CD14-positive monocyte (primary cell): ENCODE data around the gene TTYH3. TPM values are rescaled to one million over a fixed set of nuclear protein-coding genes. Genes with fewer than 3 reads are reported as not detected.

Source experiments
- DNase-seq, 3 donors: peaks; one replicate each; pipeline ENCODE4 v3.0.0-alpha.2; 2011 to 2022
- H2AFZ ChIP-seq: 2 replicates; pipeline ENCODE4 v1.6.0; 2012; ENCODE audit warnings: mild to moderate bottlenecking, low read depth, low read length, inconsistent platforms; ENCODE audit not compliant: insufficient read depth, poor library complexity, severe bottlenecking
- H3K27ac ChIP-seq, 2 donors: 1 replicate in 1 of 2; 2 replicates in 1 of 2; pipeline ENCODE4 v1.5.1; 2012 to 2013; ENCODE audit warnings: low read length in 2 of 2, control low read depth in 1 of 2, inconsistent platforms in 1 of 2, low read depth in 1 of 2, mild to moderate bottlenecking in 1 of 2
- H3K27me3 ChIP-seq, 2 donors: one replicate each; pipeline versions ENCODE4 v1.6.0 to v1.6.1; 2011 to 2013; ENCODE audit warnings: low read length in 2 of 2; ENCODE audit not compliant: control insufficient read depth in 2 of 2, insufficient read depth in 2 of 2
- H3K36me3 ChIP-seq, 2 donors: replicated peaks in 1 of 2; 1 replicate in 1 of 2; 2 replicates in 1 of 2; pipeline versions ENCODE4 v1.5.1 to v1.6.1; 2012 to 2013; ENCODE audit warnings: low read length in 2 of 2, control low read depth in 1 of 2, inconsistent platforms in 1 of 2, mild to moderate bottlenecking in 1 of 2; ENCODE audit not compliant: insufficient read depth in 2 of 2, control insufficient read depth in 1 of 2
- H3K4me1 ChIP-seq, 2 donors: 1 replicate in 1 of 2; 2 replicates in 1 of 2; pipeline versions ENCODE4 v1.5.1 to v1.6.1; 2012 to 2013; ENCODE audit warnings: low read length in 2 of 2, control low read depth in 1 of 2, inconsistent platforms in 1 of 2, mild to moderate bottlenecking in 1 of 2, moderate library complexity in 1 of 2; ENCODE audit not compliant: insufficient read depth in 2 of 2, control insufficient read depth in 1 of 2
- H3K4me2 ChIP-seq: replicated peaks from 2 replicates; pipeline ENCODE3; 2012; ENCODE audit warnings: low read length, moderate library complexity, mild to moderate bottlenecking; ENCODE audit not compliant: poor library complexity, severe bottlenecking; ENCODE audit errors: extremely low read depth
- H3K4me3 ChIP-seq, 3 experiments: fragments of 200-600 bp in 1 of 3; sonication (generic) in 1 of 3; replicated peaks in 1 of 3; 1 replicate in 2 of 3; 2 replicates in 1 of 3; pipeline ENCODE4 v1.5.1; 2011 to 2013; ENCODE audit warnings: low read length in 3 of 3, mild to moderate bottlenecking in 3 of 3, control low read depth in 2 of 3, low read depth in 2 of 3, inconsistent platforms in 1 of 3, moderate library complexity in 1 of 3
- H3K79me2 ChIP-seq: 2 replicates; pipeline ENCODE4 v1.6.0; 2012; ENCODE audit warnings: mild to moderate bottlenecking, control low read depth, inconsistent platforms, low read length, moderate library complexity; ENCODE audit not compliant: insufficient read depth
- H3K9ac ChIP-seq: 2 replicates; pipeline ENCODE4 v1.6.0; 2017; ENCODE audit warnings: low read length, mild to moderate bottlenecking; ENCODE audit not compliant: insufficient read depth, poor library complexity, severe bottlenecking
- H3K9me3 ChIP-seq, 2 donors: replicated peaks in 1 of 2; 1 replicate in 1 of 2; 2 replicates in 1 of 2; pipeline versions ENCODE4 v1.5.1 to v1.6.1; 2012 to 2013; ENCODE audit warnings: low read length in 2 of 2, control low read depth in 1 of 2; ENCODE audit not compliant: control insufficient read depth in 1 of 2, insufficient read depth in 1 of 2
- H4K20me1 ChIP-seq: 2 replicates; pipeline ENCODE4 v1.6.0; 2012; ENCODE audit warnings: mild to moderate bottlenecking, low read length, control low read depth, moderate library complexity; ENCODE audit not compliant: insufficient read depth
- H3K27ac Mint-ChIP-seq, 7 donors: one replicate each; pipeline ENCODE4 v1.8.0; 2020; ENCODE audit warnings: mild to moderate bottlenecking in 7 of 7, mixed read lengths in 7 of 7, moderate library complexity in 6 of 7, inconsistent platforms in 2 of 7
- H3K27me3 Mint-ChIP-seq, 3 donors: one replicate each; pipeline ENCODE4 v1.8.0; 2021 to 2022; ENCODE audit warnings: low read depth in 3 of 3, mild to moderate bottlenecking in 3 of 3, mixed read lengths in 3 of 3, moderate library complexity in 3 of 3, inconsistent platforms in 1 of 3
- H3K36me3 Mint-ChIP-seq, 2 donors: one replicate each; pipeline ENCODE4 v1.8.0; 2020; ENCODE audit warnings: mixed read lengths in 2 of 2, inconsistent platforms in 1 of 2, mild to moderate bottlenecking in 1 of 2
- H3K4me1 Mint-ChIP-seq: one replicate; pipeline ENCODE4 v1.8.0; 2020; ENCODE audit warnings: mild to moderate bottlenecking, mixed read lengths
- H3K4me3 Mint-ChIP-seq, 2 donors: one replicate each; pipeline ENCODE4 v1.8.0; 2020; ENCODE audit warnings: mild to moderate bottlenecking in 2 of 2, mixed read lengths in 2 of 2, moderate library complexity in 1 of 2
- H3K9me3 Mint-ChIP-seq, 7 donors: one replicate each; pipeline ENCODE4 v1.8.0; 2020 to 2022; ENCODE audit warnings: mixed read lengths in 7 of 7, mild to moderate bottlenecking in 6 of 7, moderate library complexity in 6 of 7, inconsistent platforms in 2 of 7
- WGBS: methylation state at CpG from one replicate; pipeline ENCODE4 v1.1.5; 2013; ENCODE audit warnings: missing lambda C conversion rate; ENCODE audit not compliant: insufficient coverage; 5-methylcytosine and 5-hydroxymethylcytosine counted together
- intact Hi-C, 2 donors: fragments of 100-400 bp; cut with micrococcal nuclease; formaldehyde crosslinking; loops; one replicate each; pipeline versions ENCODE4 v1.15.0 to v1.15.1; 2023
- polyA plus RNA-seq, 3 donors: library from polyadenylated mRNA; depleted of rRNA in 1 of 3; unstranded in 2 of 3; stranded (reverse) in 1 of 3; fragments of 300-500 nt in 2 of 3; fragments of >200 nt in 1 of 3; fragmentation: Illumina TruSeq in 2 of 3; gene quantifications; 1 replicate in 2 of 3; 2 replicates in 1 of 3; pipeline ENCODE4 v1.2.3, GENCODE V29; 2012 to 2021
- TF ChIP-seq, protein P1 (sequence below): fragments of 200-600 bp; IDR thresholded peaks from one replicate; pipeline ENCODE4 v1.8.0; 2022; ENCODE audit warnings: antibody characterized with exemption, mild to moderate bottlenecking

TTYH3 gene
- polyA plus RNA-seq, 3 donors = 13.4 to 73.5 (median 17.4) TPM

GRCh38 chr7:2713978-2714377, 82.2 kb downstream of the TTYH3 start:
- Mint-ChIP-seq H3K27me3 (peaks cover 34 to 69% (median 37%) of the 10 kb centered on the region in 3 donors), H3K4me1 (peaks cover 68% of the 10 kb centered on the region), H3K27ac (peak overlapping the region in 1 of 7 donors; percentile 54), H3K4me3 (peak overlapping the region in 1 of 2 donors; percentile 60), H3K9me3 (peaks cover 3 to 14% (median 6%) of the 10 kb centered on the region in 7 donors), H3K36me3 (peaks cover 16 to 34% of the 10 kb centered on the region in 2 donors)
- 100% methylated on average over 2 of the region's 12 CpGs for WGBS
- peaks cover 0 to 25% of the 10 kb centered on the region in 2 donors for H3K27me3 ChIP-seq
- H4K20me1 ChIP-seq = no peaks in the 10 kb centered on the region
- H3K36me3 ChIP-seq = no peaks in the 10 kb centered on the region
- no peak overlapping the region for H3K9ac ChIP-seq
- no peak overlapping the region for H2AFZ ChIP-seq
- H3K79me2 ChIP-seq = no peaks in the 10 kb centered on the region
- intact Hi-C loops = no loop called here
- peaks cover 0 to 5% of the 10 kb centered on the region in 2 donors for H3K9me3 ChIP-seq
- peaks cover 51 to 62% of the 10 kb centered on the region in 2 donors for H3K4me1 ChIP-seq
- TF ChIP-seq, protein P1, sequence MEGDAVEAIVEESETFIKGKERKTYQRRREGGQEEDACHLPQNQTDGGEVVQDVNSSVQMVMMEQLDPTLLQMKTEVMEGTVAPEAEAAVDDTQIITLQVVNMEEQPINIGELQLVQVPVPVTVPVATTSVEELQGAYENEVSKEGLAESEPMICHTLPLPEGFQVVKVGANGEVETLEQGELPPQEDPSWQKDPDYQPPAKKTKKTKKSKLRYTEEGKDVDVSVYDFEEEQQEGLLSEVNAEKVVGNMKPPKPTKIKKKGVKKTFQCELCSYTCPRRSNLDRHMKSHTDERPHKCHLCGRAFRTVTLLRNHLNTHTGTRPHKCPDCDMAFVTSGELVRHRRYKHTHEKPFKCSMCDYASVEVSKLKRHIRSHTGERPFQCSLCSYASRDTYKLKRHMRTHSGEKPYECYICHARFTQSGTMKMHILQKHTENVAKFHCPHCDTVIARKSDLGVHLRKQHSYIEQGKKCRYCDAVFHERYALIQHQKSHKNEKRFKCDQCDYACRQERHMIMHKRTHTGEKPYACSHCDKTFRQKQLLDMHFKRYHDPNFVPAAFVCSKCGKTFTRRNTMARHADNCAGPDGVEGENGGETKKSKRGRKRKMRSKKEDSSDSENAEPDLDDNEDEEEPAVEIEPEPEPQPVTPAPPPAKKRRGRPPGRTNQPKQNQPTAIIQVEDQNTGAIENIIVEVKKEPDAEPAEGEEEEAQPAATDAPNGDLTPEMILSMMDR = no peak
- H3K4me2 ChIP-seq = no peak overlapping the region
- H3K4me3 ChIP-seq = no peak overlapping the region
- no peak overlapping the region for H3K27ac ChIP-seq
- DNase-seq = no peak

Other genes with a start within 250 kb of the TTYH3 start
- 10 to 100 TPM in 1 of 3 donors, 1 to 10 TPM in 2; 5.8 to 10.6 (median 7.5) TPM for gene CHST12, start 228.4 kb upstream of the TTYH3 start, polyA plus RNA-seq
- not detected for gene GRIFIN, start 155.6 kb upstream of the TTYH3 start, polyA plus RNA-seq
- gene LFNG, start 112.2 kb upstream of the TTYH3 start, polyA plus RNA-seq = 100 to 1,000 TPM in 1 of 3 donors, 1 to 10 TPM in 2; 1.9 to 121 (median 2.2) TPM
- gene BRAT1, start 76.5 kb upstream of the TTYH3 start, polyA plus RNA-seq = 10 to 100 TPM; 31.6 to 34.2 (median 32.5) TPM
- 1 to 10 TPM; 1.8 to 8.4 (median 3.0) TPM for gene IQCE, start 73.0 kb upstream of the TTYH3 start, polyA plus RNA-seq
- gene AMZ1, start 56.2 kb downstream of the TTYH3 start, polyA plus RNA-seq = under 1 TPM; 0.09 to 0.25 (median 0.14) TPM
- gene GNA12, start 212.3 kb downstream of the TTYH3 start, polyA plus RNA-seq = 10 to 100 TPM in 2 of 3 donors, 1 to 10 TPM in 1; 3.4 to 25.9 (median 10.6) TPM